ENCODE data around the gene NR6A1.
A peak's percentile ranks its signal among the peaks of the same experiment; 100 is the strongest.
"Not testable (repeated sequence)": the region's sequence is repeated elsewhere in the genome, so short reads cannot be mapped to it uniquely, and the experiment has no call there.

Gene NR6A1

DNA sequence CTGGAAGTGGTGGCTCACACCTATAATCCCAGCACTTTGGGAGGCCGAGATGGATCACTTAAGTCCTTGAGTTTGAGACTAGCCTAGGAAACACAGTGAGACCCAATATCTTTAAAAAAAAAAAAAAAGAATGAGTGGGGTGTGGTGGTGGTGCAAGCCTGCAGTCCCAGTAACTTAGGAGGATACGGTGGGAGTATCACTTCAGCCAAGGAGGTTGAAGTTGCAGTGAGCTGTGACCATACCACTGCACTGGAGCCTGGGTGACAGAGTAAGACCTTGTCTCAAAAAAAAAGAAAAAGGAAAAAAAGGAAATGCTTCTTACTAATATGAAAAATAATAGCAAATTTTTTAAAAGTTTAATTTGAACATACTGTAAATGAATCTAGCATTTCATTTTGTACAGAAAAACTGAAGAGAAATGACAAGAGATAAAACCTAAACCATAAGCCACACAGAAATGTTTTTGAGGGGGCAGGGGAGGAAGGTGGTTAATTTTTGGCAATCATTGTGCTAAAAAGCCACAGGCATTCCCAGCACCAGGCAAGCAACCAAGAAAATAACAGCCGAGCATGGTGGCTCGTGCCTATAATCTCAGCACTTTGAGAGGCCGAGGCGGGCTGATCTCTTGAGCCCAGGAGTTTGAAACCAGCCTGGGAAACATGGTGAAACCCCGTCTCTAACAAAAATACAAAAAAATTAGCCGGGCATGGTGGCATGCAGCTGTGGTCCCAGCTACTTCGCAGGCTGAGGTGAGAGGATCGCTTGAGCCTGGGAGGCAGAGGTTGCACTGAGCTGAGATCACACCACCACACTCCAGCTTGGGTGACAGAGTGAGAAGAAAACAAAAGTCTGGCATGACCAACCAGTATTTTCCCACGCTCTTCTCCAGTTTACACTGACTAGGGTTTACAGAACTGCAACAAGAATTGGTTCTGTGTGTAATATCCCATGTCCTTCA, 149.5 kb downstream of the NR6A1 start:
- DNase-seq (no peak), ATAC-seq (no peak)
- H3K36me3 Mint-ChIP-seq (ENCODE audit: low read depth): no peaks in the 10 kb centered on the region
- H3K27me3 Mint-ChIP-seq: peaks cover 7% of the 10 kb centered on the region
- H3K4me3 Mint-ChIP-seq: no peak overlapping the region
- H3K9me3 Mint-ChIP-seq: no peaks in the 10 kb centered on the region
- H3K4me1 Mint-ChIP-seq: peaks cover 3% of the 10 kb centered on the region
- H3K27ac Mint-ChIP-seq: no peak overlapping the region

DNA sequence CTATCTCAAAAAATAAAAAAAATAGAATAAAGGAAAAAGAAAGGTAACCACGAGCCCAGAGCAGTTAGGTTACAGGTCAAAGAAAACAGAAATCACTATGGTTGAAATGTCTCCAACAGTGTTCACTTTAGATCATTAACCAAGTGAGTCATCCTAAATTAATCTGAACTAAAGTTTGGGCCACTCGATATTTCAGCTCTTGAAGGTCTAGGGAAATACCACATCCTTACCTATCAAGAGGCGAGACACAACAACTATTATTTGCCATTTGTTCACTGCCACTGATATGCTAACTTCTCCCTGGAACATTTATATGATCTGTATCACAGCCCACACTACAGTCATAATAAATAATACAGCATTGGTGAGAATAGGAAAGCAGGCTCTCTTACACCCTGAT, 152.6 kb downstream of the NR6A1 start:
- H3K4me1 Mint-ChIP-seq: peaks cover 3% of the 10 kb centered on the region
- ATAC-seq (no peak), DNase-seq (no peak)
- H3K27ac Mint-ChIP-seq: no peak overlapping the region
- no peaks in the 10 kb centered on the region for H3K9me3 Mint-ChIP-seq
- H3K27me3 Mint-ChIP-seq: peaks cover 13% of the 10 kb centered on the region
- H3K36me3 Mint-ChIP-seq (ENCODE audit: low read depth): no peaks in the 10 kb centered on the region
- no peak overlapping the region for H3K4me3 Mint-ChIP-seq

DNA sequence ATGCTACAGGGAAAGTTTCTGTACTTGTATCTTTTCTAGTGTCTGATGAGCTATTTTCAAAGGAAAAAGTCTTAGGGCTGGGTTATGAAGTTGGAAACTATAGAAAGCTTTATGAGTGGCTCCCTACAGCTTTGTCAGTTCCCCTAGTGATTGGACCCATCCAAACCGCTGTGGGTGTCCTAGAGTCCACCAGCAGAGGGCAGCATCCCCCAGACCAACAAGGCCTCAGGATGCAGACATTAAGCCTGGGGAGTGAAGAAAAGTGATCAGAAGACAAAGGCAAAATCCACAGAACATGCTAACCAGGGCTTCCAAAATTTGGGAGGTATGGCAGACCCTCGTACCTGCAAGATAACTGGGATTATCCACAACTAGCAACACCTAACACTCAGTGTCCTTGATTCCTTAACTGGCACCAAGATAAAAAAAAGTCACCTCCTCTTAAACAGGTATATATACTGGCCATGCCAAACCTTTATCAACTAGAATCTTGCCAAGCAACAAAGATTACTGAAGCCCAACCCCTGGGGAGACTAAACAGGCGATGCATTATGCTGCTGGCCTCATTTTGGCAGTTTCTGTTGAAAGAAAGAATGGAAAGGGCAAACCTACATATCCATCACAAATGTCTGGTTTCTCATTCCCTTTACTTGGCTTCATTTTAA, 153.5 kb downstream of the NR6A1 start:
- DNase-seq: peak; percentile 78
- H3K4me1 Mint-ChIP-seq: peaks cover 3% of the 10 kb centered on the region
- peak; percentile 83 for ATAC-seq
- no peaks in the 10 kb centered on the region for H3K36me3 Mint-ChIP-seq (ENCODE audit: low read depth)
- no peak overlapping the region for H3K27ac Mint-ChIP-seq
- H3K27me3 Mint-ChIP-seq: peaks cover 10% of the 10 kb centered on the region
- H3K4me3 Mint-ChIP-seq: no peak overlapping the region
- H3K9me3 Mint-ChIP-seq: no peaks in the 10 kb centered on the region

- no peak for ATAC-seq
- Mint-ChIP-seq H3K36me3 (ENCODE audit: low read depth) (no peaks in the 10 kb centered on the region), H3K9me3 (no peaks in the 10 kb centered on the region)
Measured at GRCh38 chr9:124616961-124617360, 154.2 kb downstream of the NR6A1 start.

GRCh38 chr9:124615840-124616239, 155.3 kb downstream of the NR6A1 start:
- peaks cover 10% of the 10 kb centered on the region for H3K27me3 Mint-ChIP-seq
- H3K27ac Mint-ChIP-seq; ATAC-seq; H3K4me3 Mint-ChIP-seq; H3K9me3 Mint-ChIP-seq; DNase-seq; H3K36me3 Mint-ChIP-seq (ENCODE audit: low read depth); H3K4me1 Mint-ChIP-seq: not testable (repeated sequence)

More at GRCh38 chr9:124616961-124617360, 154.2 kb downstream of the NR6A1 start:
- Mint-ChIP-seq H3K4me1 (peaks cover 3% of the 10 kb centered on the region), H3K4me3 (no peak overlapping the region), H3K27me3 (peaks cover 10% of the 10 kb centered on the region), H3K27ac (no peak overlapping the region)
- no peak for DNase-seq

GRCh38 chr9:124615100-124615742, 155.9 kb downstream of the NR6A1 start:
- H3K9me3 Mint-ChIP-seq: no peaks in the 10 kb centered on the region
- DNase-seq (no peak), ATAC-seq (no peak)
- H3K4me3 Mint-ChIP-seq: no peak overlapping the region
- H3K27me3 Mint-ChIP-seq: peaks cover 10% of the 10 kb centered on the region
- no peaks in the 10 kb centered on the region for H3K36me3 Mint-ChIP-seq (ENCODE audit: low read depth)
- peaks cover 3% of the 10 kb centered on the region for H3K4me1 Mint-ChIP-seq
- no peak overlapping the region for H3K27ac Mint-ChIP-seq

- Mint-ChIP-seq H3K36me3 (ENCODE audit: low read depth) (no peaks in the 10 kb centered on the region), H3K4me3 (no peak overlapping the region), H3K4me1 (peaks cover 3% of the 10 kb centered on the region), H3K9me3 (no peaks in the 10 kb centered on the region), H3K27me3 (peaks cover 11% of the 10 kb centered on the region), H3K27ac (no peak overlapping the region)
- no peak for DNase-seq
- no peak for ATAC-seq
Measured at GRCh38 chr9:124613849-124614248, 157.3 kb downstream of the NR6A1 start.

- Mint-ChIP-seq H3K4me3 (no peak overlapping the region), H3K36me3 (ENCODE audit: low read depth) (no peaks in the 10 kb centered on the region), H3K27ac (no peak overlapping the region), H3K4me1 (no peaks in the 10 kb centered on the region), H3K27me3 (peaks cover 7% of the 10 kb centered on the region), H3K9me3 (no peaks in the 10 kb centered on the region)
- ATAC-seq (no peak), DNase-seq (no peak)
Measured at GRCh38 chr9:124611106-124611505, 160.0 kb downstream of the NR6A1 start.

- H3K9me3 Mint-ChIP-seq: no peaks in the 10 kb centered on the region
- H3K36me3 Mint-ChIP-seq (ENCODE audit: low read depth): no peaks in the 10 kb centered on the region
- ATAC-seq (no peak), DNase-seq (no peak)
- peaks cover 2% of the 10 kb centered on the region for H3K27me3 Mint-ChIP-seq
- H3K4me1 Mint-ChIP-seq: no peaks in the 10 kb centered on the region
- no peak overlapping the region for H3K4me3 Mint-ChIP-seq
- no peak overlapping the region for H3K27ac Mint-ChIP-seq
Measured at GRCh38 chr9:124606027-124606426, 165.1 kb downstream of the NR6A1 start.

GRCh38 chr9:124605258-124605657, 165.9 kb downstream of the NR6A1 start:
- H3K9me3 Mint-ChIP-seq: no peaks in the 10 kb centered on the region
- DNase-seq (no peak), ATAC-seq (no peak)
- H3K4me1 Mint-ChIP-seq: no peaks in the 10 kb centered on the region
- peaks cover 5% of the 10 kb centered on the region for H3K27me3 Mint-ChIP-seq
- H3K27ac Mint-ChIP-seq: no peak overlapping the region
- H3K4me3 Mint-ChIP-seq: no peak overlapping the region
- no peaks in the 10 kb centered on the region for H3K36me3 Mint-ChIP-seq (ENCODE audit: low read depth)

DNA sequence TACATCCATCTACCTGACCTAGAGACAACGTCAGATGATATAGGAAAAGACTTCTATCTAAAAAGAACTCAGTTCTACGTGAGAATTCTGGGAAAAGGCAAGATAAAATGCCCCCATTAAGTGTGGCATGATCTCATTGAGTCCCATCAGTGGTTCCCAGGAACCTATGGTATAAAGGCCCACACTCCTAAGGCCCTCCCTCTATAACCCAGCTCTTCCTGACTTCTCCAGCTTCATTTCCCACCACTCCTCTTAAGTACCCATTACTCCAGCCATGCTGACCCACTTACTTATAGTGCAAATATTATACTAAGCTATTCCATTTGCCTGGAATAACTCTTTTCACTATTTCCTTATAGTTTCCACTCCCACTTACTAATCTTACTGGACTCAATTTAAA, 168.5 kb downstream of the NR6A1 start:
- Mint-ChIP-seq H3K36me3 (ENCODE audit: low read depth) (no peaks in the 10 kb centered on the region), H3K4me1 (no peaks in the 10 kb centered on the region), H3K27ac (no peak overlapping the region), H3K27me3 (peaks cover 3% of the 10 kb centered on the region), H3K4me3 (no peak overlapping the region), H3K9me3 (no peaks in the 10 kb centered on the region)
- no peak for DNase-seq
- no peak for ATAC-seq

DNA sequence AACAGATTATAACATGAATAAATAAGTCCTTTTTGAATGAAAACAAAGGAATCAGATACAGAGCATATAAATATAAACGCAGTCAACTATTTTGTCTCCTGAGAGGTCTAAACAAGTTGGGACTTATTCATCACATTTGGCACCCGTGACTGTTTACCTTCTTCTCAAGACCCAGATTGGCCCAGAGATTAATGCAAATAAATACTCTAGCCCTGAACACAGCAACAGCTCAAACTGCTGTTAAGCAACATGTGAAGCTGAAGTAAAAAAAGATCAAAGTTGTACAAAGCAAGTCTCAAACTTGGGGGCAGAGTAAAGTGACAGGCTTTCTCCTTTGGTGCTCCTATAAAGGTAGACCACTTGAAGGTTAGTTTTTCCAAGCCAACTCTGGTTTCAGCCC, 168.9 kb downstream of the NR6A1 start:
- no peak overlapping the region for H3K27ac Mint-ChIP-seq
- peaks cover 3% of the 10 kb centered on the region for H3K27me3 Mint-ChIP-seq
- H3K9me3 Mint-ChIP-seq: no peaks in the 10 kb centered on the region
- no peak overlapping the region for H3K4me3 Mint-ChIP-seq
- H3K4me1 Mint-ChIP-seq: no peaks in the 10 kb centered on the region
- ATAC-seq: no peak
- no peak for DNase-seq
- H3K36me3 Mint-ChIP-seq (ENCODE audit: low read depth): no peaks in the 10 kb centered on the region

DNA sequence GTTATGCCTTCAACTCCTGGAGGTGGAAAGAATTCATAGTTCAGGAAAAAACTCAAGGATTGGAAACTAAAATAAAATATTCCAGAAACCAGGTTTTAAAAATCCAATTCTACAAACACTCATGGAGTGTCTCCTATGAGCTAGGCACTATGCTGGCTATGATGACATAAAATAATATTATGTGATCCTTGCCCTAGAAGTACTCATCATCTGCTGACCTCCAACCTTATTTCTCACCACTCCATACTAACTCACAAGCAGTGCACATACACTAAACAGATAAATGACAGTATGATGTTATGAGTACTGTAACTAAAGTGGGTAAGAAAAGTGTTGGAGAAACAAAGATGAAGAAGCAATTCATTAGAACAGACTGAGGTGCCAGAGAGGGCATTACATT, 170.7 kb downstream of the NR6A1 start:
- no peak for DNase-seq
- no peaks in the 10 kb centered on the region for H3K36me3 Mint-ChIP-seq (ENCODE audit: low read depth)
- H3K27ac Mint-ChIP-seq: no peak overlapping the region
- H3K27me3 Mint-ChIP-seq: peaks cover 6% of the 10 kb centered on the region
- H3K4me3 Mint-ChIP-seq: no peak overlapping the region
- H3K4me1 Mint-ChIP-seq: no peaks in the 10 kb centered on the region
- no peaks in the 10 kb centered on the region for H3K9me3 Mint-ChIP-seq
- ATAC-seq: no peak

- Mint-ChIP-seq H3K9me3 (no peaks in the 10 kb centered on the region), H3K36me3 (ENCODE audit: low read depth) (no peaks in the 10 kb centered on the region), H3K27me3 (peaks cover 11% of the 10 kb centered on the region), H3K27ac (no peak overlapping the region), H3K4me1 (no peaks in the 10 kb centered on the region), H3K4me3 (no peak overlapping the region)
- ATAC-seq (no peak), DNase-seq (no peak)
Measured at GRCh38 chr9:124599121-124599795, 171.9 kb downstream of the NR6A1 start.
